ENCODE data around the gene B2M.
"Not testable (repeated sequence)": the region's sequence is repeated elsewhere in the genome, so short reads cannot be mapped to it uniquely, and the experiment has no call there.

The B2M gene

GRCh38 chr15:44711096-44711742 lies at the start of gene B2M, which contains the start of gene PATL2:
Gene B2M, plus strand, starts transcription at chr15:44711517. Its CDS starts 30 bp downstream, at chr15:44711547.
Gene PATL2, minus strand, starts transcription at chr15:44711323. Its CDS starts 34,833 bp downstream, at chr15:44676490.
- peak; percentile 73 for DNase-seq (ENCODE audit: low read depth, low spot score)
- H3K27ac ChIP-seq = peak within 1 kb of the TSS; percentile 53

GRCh38 chr15:44661576-44661975 lies 49.7 kb upstream of the B2M start:
- DNase-seq (ENCODE audit: low read depth, low spot score) = no peak
- H3K27ac ChIP-seq = peak overlapping the region; percentile 86

- DNase-seq (ENCODE audit: low read depth, low spot score) = no peak
- peak overlapping the region; percentile 86 for H3K27ac ChIP-seq
Measured at GRCh38 chr15:44662478-44663409, 48.6 kb upstream of the B2M start.

- DNase-seq (ENCODE audit: low read depth, low spot score) = peak; percentile 72
- H3K27ac ChIP-seq = peak within 1 kb of the TSS; percentile 86
Measured at GRCh38 chr15:44663410-44664308, 47.7 kb upstream of the B2M start, which contains the start of gene SPG11. Gene SPG11, minus strand, starts transcription at chr15:44663662. Its CDS starts 15 bp downstream, at chr15:44663647.

DNA sequence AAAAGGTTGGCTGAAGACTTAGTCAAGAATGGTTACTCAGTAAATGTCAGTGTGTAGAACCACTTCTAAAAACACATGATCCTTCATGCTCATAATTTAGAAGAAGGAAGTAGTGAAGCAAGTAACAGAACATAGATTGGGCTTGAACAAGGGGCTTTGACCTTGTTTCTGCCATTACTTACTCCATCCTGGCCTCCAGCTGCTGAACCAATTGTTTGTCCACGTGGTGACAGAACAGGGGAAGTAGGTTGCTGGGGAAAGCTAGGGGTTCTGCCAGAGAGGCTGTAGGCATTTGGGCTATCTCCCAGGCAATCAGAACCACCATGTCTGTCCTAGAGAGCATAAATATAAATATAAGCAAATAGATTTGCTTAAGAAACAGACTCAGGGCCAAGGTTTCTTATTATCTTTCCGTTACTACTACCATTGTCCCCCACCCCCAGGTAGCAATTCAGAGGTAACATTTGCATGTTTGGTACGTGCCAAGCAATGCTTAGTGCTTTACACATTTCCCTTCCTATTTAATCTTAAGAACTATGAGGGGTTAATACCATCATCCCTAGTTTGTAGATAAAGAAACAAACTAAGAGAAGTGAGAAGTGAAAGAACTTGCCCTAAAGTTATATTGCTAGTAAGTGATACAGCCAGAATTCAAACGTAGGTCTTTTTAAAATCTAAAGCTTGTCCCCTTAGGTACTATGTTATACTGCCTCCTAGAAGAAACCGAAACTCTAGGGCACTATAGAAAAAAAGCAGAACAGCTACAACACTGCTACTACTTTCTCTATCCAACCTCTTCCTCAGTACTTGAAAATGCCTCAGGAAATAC lies 44.9 kb upstream of the B2M start:
- no peak overlapping the region for H3K27ac ChIP-seq
- DNase-seq (ENCODE audit: low read depth, low spot score) = no peak

- DNase-seq (ENCODE audit: low read depth, low spot score) = no peak
- H3K27ac ChIP-seq = no peak overlapping the region
Measured at GRCh38 chr15:44667039-44667360, 44.3 kb upstream of the B2M start.

GRCh38 chr15:44668921-44669320 lies 42.4 kb upstream of the B2M start:
- DNase-seq (ENCODE audit: low read depth, low spot score) = no peak
- H3K27ac ChIP-seq = no peak overlapping the region

- DNase-seq (ENCODE audit: low read depth, low spot score) = no peak
- no peak overlapping the region for H3K27ac ChIP-seq
Measured at GRCh38 chr15:44670087-44670950, 41.0 kb upstream of the B2M start.

- DNase-seq (ENCODE audit: low read depth, low spot score) = no peak
- no peak overlapping the region for H3K27ac ChIP-seq
Measured at GRCh38 chr15:44673639-44674038, 37.7 kb upstream of the B2M start.

- no peak overlapping the region for H3K27ac ChIP-seq
- DNase-seq (ENCODE audit: low read depth, low spot score) = no peak
Measured at GRCh38 chr15:44675911-44676310, 35.4 kb upstream of the B2M start.

- H3K27ac ChIP-seq = no peak overlapping the region
Measured at GRCh38 chr15:44676676-44677075, 34.6 kb upstream of the B2M start.

GRCh38 chr15:44682211-44682610 lies 29.1 kb upstream of the B2M start:
- H3K27ac ChIP-seq = no peak overlapping the region

More at GRCh38 chr15:44676676-44677075, 34.6 kb upstream of the B2M start:
- no peak for DNase-seq (ENCODE audit: low read depth, low spot score)

DNA sequence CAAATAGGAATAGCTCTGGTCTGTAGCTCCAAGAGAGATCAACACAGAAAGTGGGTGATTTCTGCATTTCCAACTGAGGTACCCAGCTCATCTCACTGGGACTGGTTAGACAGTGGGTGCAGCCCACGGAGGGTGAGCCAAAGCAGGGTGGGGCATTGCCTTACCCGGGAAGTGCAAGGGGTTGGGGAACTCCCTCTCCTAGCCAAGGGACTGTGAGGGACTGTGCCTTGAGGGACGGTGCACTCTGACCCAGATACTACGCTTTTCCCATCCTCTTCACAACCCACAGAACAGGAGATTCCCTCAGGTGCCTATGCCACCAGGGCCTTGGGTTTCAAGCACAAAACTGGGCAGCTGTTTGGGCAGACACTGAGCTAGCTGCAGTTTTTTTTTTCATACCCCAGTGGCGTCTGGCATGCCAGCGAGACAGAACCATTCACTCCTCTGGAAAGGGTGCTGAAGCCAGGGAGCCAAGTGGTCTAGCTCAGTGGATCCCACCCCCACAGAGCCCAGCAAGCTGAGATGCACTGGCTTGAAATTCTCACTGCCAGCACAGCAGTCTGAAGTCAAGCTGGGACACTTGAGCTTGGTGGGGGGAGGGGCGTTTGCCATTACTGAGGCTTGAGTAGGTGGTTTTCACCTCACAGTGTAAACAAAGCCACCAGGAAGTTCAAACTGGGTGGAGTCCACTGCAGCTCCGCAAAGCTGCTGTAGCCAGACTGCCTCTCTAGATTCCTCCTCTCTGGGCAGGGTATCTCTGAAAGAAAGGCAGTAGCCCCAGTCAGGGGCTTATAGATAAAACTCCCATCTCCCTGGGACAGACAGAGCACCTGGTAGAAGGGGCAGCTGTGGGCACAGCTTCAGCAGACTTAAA lies 28.3 kb upstream of the B2M start:
- DNase-seq (ENCODE audit: low read depth, low spot score) = peak; percentile 43
- H3K27ac ChIP-seq = not testable (repeated sequence)

More at GRCh38 chr15:44682211-44682610, 29.1 kb upstream of the B2M start:
- no peak for DNase-seq (ENCODE audit: low read depth, low spot score)

DNA sequence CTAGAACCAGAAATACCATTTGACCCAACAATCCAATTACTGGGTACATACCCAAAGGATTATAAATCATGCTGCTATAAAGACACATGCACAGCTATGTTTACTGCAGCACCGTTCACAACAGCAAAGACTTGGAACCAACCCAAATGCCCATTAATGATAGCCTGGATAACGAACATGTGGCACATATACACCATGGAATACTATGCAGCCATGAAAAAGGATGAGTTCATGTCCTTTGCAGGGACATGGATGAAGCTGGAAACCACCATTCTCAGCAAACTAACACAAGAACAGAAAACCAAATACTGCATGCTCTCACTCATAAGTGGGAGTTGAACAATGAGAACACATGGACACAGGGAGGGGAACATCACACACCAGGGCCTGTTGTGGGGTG lies 22.0 kb upstream of the B2M start:
- not testable (repeated sequence) for DNase-seq (ENCODE audit: low read depth, low spot score); H3K27ac ChIP-seq

DNA sequence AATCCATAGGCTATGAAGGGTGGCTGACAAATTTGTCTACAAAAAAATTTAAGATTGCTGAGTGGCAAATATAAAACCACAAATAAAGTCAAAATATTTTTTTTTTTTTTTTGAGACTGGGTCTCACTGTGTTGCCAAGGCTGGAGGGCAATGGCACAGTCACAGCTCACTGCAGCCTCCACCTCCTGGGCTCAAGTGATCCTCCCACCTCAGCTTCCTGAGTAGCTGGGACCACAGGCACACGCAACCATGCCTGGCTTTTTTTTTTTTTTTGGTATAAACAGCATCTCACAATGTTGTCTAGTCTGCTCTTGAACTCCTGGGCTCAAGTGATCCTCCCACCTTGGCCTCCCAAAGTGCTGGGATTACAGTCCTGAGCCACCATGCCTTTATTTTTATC lies 21.1 kb upstream of the B2M start:
- not testable (repeated sequence) for DNase-seq (ENCODE audit: low read depth, low spot score); H3K27ac ChIP-seq

- no peak for DNase-seq (ENCODE audit: low read depth, low spot score)
- H3K27ac ChIP-seq = no peak overlapping the region
Measured at GRCh38 chr15:44692659-44693058, 18.7 kb upstream of the B2M start.

DNA sequence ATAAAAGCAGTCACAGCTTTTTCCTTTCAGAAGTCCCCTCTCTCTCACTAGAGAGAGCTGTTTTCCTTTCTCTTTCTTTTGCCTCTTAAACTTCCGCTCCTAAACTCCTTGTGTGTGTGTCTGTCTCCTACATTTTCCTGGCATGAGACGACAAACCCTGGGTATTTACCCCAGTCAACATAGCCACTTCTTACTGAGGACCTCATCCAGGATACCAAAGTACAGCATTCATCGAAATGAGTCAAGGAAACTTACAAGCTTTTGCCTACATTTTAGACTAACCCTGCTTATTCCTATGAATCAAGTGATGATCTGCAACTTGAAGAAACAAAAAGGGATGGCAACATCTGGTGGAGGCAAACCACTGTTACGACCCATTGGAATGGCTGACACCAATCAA lies 16.9 kb upstream of the B2M start:
- DNase-seq (ENCODE audit: low read depth, low spot score) = no peak
- H3K27ac ChIP-seq = no peak overlapping the region

DNA sequence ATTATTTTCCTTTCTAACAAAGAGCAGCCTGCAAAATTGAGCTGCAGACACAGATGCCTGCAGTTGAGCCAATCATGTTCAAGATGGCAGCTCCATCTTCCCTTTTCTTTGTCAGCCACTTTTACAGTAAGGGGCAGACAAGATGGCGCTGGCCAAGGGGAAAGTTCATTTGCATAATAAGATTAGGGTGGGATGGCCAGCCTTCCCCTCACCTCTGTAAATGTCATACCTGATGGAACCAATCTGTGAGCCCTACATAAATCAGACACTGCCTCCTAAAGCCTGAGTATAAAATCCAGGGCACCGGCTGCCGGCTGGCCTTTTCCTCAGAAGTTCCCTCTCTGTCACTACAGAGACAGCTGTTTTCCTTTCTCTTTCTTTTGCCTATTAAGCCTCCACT lies 16.0 kb upstream of the B2M start:
- H3K27ac ChIP-seq = no peak overlapping the region
- no peak for DNase-seq (ENCODE audit: low read depth, low spot score)

Data from epithelial cell of prostate (primary cell).